ENCODE data around the gene RBMS1.

RBMS1 gene

DNA sequence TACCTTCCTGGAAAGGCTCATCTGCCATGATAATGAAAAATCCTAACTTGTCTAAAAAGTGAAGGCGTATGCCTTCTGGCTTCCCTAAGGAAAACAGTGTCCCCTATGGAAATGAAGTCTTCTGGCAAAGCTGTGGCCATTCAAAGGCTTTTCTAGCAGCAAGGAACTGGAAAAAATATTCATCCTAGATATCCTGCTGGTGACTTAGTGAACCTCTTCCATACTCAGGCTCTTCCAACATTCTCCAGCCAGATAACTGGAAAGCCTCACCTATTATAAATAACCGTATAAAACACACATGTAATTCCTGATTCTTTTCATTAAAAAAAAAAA lies 84.7 kb downstream of the RBMS1 start:
- DNase-seq (ENCODE audit: low read depth in 2 of 2): no peak

DNA sequence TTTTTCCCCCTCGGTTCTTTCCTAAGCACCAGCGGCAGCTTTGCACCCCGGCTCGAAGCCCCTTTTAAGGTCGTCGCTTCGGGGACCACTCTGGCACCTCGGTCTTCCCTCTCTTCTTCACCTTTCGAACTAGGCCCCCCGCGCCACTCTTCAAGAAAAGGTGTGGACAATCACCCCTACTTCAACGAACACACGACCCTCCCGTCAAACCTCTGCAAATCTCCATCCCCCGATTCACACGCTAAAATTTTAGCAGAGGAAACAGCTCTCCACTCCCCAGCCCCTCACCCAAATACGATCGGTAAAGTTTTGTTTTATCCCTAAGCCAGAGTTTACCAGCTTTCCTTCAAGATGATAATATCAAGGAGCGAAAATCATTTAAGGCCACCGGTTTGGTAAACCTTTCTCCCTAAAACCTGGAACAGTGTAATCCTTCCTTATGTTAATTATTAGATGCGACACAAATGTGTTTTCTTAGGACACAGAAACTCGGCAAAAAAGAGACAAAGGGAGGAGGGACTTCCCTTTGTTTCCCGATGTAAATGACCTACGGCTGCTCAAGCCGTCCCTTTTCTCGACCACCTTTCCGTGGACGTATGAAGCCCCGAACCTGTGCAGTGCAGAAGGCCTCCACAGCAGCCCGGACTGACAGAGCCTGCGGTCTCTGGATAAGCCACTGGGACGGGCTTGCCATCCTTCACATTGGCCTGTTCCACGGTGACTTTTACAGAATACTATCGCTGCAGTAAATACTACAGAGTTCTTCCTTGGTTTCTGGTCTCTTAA lies 85.2 kb downstream of the RBMS1 start:
- no peak for DNase-seq (ENCODE audit: low read depth in 2 of 2)

DNA sequence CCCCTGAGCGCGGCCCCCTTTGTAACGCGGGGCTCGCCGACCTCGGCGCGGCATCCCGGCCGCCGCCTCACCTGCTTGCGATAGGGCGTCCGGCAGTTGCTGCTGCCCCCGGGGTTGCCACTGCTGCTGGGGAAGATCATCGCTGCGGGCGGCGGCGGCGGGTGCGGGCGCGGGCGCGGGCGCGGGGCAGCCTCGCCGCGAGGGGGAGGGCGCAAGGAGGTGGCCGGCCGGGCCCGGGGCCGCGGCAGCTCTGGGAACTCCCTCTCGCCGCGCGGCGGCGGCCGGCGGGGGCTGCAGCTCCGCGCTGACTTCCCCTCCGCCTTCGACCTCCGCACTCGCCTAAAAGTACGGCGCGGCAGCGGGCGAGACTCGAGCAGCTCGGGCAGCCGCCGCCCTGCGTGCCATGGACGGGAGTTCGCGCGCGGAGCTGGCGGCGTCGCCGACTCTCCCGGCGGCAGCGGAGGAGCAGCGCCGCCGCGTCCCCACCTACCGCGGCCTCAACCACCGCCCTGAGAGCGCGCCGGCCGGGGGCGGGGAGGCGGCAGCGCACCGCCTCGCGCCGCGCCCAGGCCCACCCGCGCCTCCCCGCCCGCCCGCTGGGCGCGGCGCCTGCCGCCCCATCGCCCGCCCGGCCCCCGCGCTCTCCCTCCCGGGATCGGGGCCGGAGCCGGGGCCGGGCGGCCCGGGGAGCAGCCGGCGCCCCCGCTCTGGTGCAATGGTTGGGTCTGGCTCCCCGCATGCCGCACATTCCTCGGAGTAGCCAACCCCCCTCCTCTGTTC lies 86.0 kb downstream of the RBMS1 start:
- DNase-seq (ENCODE audit: low read depth in 2 of 2): peak; percentile 20 to 32

DNA sequence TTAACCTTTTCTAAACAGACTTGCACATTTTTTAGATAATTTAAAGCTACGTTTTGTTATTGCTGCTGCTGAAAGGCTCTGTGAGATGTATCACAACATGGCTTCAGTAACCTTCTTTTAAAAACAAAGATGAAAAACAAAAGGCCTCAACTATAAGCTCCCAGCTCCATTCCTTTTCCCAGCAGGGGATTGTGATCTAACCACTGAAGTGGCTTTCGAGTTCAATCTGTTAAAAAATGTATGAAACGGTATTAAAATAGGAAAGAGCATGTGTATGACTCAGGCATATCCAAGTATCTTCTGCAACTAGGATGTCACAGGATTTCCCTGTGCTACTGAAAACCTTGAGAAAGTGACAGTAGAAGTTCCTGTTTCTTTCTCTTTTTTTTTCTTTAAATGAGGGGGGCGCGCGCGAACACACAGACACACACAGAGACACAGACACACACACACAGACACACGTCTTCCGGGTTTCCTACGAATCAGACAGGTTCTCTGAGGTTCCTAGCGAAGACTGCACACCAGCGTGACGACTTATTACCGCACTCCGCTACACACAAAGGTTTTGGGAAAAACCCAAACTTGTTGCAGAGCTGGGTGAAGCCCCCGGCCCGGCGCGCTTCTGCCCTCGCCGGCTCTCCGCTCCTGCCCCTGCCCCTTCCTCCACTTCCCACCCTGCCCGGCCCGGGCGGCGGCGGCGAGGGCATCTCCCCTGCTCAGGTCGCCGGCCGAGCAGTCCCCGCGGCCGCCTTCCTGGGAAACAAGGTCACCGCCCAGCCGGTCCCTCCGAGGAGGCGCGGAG lies 86.8 kb downstream of the RBMS1 start:
- peak; percentile 39 to 41 for DNase-seq (ENCODE audit: low read depth in 2 of 2)

DNA sequence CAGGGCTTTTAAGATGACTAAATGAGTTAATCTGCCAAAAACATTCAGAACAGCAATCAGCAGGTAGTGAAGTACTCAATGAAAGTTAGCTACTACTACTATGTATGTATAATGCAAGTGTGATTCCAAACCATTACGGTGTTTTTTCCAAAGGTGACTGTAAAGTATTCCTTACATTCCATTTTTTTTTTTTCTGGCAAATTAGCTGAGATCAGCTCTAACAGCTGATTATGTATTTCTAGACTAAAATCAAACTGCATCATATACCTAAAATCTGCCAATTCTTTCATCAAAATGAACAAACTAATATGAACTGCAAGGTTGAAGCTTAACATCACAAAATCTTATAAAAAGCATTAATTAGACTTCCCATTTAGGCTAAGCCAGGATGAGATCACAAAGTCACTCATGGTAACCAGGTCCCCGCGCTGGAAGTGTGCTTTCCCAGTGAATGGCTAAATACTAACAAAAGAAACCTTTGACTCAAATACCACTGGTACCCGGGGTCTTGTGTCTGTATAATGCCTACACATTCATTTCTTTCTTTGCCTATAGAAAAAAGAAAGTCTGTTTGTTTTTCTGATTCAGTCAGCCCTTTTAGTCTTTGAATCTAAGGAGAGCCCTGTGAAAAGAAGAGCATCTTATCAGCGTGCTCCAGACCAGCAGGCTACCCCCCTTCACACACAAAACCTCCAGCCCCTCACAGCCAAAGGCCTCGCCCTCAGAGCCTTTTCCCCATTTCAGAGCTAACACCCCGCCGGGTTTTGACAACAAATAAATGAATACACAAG lies 88.3 kb downstream of the RBMS1 start:
- DNase-seq (ENCODE audit: low read depth in 2 of 2): no peak

DNA sequence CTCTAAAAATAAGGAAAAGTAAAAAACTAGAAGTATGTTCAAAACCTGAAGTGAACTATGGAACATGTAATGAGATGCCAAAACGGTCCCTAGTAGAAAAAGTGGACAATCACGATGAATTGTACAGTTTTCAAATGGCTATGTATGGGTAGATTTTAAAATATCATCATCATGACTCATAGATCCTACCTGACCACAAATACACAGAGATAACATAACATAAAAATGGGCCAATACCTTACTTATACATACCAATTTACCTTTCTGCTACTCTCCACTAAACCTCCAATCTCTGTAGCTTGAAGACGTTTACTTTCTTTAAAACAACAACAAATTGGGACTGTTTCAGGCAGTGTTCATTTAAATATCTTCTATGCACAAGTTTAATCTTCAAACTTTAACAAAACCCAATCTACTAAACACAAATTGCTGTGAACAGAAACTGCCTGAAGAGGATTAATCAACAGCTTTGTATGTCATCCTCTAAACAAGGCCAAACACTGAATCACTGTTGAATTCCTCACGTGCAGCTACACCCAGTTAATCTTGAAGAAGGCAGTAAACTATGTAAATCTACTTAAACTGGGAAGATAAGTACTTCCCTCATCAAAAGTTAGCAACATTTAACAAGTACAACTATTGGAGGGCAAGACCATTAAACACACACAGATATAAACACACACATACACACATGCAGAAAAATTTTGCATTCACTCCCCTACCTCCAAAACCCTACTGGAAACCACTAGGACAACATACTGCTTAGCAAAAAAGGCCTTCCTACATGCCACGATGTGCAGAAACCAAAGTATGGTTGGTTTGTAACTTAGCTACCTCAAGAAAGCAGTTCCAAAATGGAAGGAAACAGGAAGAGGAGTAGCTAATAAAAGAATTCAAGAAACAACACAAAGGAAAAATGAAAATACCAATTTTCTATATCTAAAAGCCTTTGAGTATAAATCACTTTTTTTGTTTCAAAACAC lies 90.3 kb downstream of the RBMS1 start:
- DNase-seq (ENCODE audit: low read depth in 2 of 2): no peak

DNA sequence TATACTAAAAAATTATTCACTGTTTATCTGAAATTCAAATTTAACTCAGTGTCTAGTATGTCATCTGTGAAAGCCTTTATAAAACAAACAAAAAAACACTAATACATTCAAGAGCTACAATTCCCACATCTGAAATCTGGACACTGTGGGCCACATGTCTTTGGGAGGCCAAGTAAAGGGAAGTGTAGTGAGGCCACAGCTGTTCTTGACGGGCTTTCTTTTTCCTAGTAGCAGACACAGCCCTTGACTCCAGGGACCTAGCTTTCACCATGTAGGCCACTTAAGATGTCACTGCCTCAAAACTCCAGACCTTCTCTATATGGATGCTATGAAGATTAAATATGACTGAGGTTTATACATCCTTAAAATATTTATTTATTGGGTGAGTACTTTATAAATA lies 91.1 kb downstream of the RBMS1 start:
- no peak for DNase-seq (ENCODE audit: low read depth in 2 of 2)

DNA sequence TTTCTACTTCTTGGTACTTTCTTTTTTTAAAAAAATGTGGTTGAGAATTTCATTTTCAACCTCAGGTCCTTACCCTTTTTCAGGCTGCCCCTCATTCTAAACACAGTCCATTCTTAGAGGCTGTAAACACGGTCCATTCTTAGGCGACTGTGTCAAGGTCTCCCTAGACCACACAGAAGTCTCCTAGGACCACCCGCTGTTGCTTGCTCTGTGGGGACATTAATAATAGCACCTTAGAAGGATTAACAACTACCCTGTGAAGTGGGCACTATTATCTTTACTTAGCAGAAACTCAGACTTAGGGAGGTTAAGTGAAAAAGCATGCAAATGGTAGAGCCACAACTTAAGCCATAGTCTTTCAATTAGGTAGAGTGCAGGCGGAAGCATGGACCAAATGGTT lies 91.7 kb downstream of the RBMS1 start:
- DNase-seq (ENCODE audit: low read depth in 2 of 2): no peak

DNA sequence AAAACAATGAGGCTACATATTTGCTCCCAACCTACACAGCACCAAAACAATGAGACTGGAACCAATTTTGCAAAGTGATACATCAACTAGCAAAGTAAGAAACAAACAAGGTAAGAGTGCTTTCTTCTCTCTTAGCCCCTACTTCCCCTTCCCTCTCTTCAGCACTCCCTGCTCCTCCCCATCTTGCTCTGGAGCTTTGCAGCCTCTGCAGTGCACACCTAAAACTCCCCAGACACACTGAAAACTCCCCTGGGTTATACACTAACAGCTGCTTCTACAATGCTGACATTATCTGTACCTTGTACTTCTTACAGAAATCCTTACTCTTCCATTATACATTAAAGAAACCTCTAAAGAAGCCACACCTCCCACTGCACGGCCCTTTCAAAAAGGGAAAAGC lies 93.7 kb downstream of the RBMS1 start:
- DNase-seq (ENCODE audit: low read depth in 2 of 2): no peak

DNA sequence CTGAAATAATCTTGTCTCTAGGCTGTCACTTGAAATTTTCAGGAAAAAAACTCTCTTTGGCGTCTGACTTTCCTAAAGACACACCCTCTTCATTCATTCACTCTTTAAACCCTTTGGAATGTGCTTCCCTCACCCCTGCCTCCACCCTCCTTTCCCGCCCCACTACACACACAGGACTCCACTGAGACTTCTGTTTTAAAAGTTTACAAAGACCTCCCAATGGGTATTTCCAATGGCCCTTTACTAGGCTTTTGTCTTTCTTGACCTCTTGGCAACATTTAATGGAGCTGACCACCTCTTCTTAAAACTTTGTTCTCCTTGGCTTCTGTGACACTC lies 96.1 kb downstream of the RBMS1 start:
- no peak for DNase-seq (ENCODE audit: low read depth in 2 of 2)

DNA sequence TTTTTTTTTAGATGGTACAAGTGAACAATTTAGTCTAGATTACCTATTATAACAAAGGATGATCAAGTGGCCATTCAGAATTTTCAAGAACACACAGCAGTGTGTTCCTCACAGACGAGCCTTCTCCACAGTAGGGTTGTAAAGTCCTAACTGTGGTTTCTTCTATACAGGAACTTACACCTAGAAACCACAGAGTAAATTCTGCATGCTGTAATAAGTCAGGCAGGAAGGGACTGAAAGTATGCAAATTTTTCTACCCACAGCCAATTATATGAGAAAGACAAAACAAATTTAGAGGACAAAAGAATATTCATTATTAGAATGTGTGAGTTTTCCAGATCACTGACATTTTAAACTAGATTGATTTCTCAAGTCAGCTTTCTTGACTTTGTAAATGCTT lies 99.5 kb downstream of the RBMS1 start:
- DNase-seq (ENCODE audit: low read depth in 2 of 2): no peak

DNA sequence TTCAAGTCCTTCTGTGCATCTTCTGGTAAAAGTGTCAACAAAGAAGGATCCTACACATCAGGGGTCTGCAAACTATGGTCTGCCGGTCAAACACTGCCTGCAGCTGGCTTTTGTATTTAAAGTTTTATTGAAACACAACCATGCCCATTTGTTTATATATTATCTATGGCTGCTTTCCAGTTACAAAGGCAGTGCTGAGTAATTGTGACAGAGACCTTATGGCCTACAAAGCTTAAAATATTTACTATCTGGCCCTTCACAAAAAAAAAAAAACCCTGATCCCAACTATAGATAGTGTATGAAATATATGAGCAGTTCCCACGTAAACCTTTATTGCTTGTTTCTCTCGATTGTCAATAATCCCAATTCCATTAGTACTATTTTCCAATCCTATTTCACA lies 101.4 kb downstream of the RBMS1 start:
- no peak for DNase-seq (ENCODE audit: low read depth in 2 of 2)

DNA sequence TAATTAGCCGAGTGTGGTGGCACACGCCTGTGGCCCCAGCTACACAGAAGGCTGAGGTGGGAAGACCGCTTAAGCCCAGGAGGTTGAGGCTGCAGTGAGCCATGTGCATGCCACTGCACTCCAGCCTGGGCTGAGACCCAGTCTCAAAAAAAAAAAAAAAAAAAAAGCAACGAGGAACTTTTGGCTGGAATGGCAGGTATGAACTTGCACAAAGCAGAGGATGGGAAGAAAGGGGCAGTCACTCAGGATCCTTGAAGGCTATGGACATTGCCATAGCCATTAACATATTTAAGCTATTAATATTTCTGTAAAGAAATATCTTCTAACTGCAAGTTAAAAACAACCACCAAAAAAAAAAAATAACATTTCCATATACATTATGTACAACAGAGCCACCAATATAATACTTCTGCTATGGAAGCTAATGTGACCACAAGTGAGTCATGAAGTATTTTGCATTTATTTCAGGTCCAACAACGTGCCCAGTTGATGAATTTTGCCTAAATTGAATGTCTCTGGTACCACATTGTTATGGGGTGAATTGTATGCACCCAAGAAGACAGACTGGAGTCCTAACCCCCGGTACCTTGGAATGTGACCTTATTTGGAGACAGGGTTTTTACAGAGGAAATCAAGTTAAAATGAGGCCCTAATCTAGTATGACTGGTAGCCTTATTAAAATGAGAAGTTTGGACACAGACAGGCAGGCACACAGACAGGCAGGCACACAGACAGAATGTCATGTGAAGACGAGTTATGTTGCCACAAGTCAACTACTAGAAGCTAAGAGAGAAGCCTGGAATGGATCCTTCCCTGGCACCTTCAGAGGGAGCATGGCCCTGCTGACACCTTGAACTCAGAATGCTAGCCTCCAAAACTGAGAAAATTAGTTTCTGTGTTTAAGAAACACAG lies 102.8 kb downstream of the RBMS1 start:
- no peak for DNase-seq (ENCODE audit: low read depth in 2 of 2)

DNA sequence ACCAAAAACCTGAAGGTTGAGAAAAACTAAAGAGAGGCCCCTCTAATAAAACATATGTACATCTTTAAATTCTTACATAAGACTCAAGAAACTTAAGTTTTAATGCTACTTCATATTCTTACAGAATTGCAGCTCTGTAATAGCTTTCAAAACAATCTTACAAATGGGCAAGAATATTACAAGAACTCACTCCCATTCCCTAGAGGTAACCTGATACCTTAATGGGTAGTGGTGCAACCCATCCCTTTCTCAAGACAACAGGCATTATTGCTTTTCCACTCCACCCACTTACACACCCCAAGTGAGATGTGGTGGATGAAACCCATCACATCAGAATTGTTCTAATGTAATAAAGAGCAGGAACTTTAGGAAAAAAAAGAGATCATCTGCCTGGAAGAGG lies 103.7 kb downstream of the RBMS1 start:
- DNase-seq (ENCODE audit: low read depth in 2 of 2): no peak

DNA sequence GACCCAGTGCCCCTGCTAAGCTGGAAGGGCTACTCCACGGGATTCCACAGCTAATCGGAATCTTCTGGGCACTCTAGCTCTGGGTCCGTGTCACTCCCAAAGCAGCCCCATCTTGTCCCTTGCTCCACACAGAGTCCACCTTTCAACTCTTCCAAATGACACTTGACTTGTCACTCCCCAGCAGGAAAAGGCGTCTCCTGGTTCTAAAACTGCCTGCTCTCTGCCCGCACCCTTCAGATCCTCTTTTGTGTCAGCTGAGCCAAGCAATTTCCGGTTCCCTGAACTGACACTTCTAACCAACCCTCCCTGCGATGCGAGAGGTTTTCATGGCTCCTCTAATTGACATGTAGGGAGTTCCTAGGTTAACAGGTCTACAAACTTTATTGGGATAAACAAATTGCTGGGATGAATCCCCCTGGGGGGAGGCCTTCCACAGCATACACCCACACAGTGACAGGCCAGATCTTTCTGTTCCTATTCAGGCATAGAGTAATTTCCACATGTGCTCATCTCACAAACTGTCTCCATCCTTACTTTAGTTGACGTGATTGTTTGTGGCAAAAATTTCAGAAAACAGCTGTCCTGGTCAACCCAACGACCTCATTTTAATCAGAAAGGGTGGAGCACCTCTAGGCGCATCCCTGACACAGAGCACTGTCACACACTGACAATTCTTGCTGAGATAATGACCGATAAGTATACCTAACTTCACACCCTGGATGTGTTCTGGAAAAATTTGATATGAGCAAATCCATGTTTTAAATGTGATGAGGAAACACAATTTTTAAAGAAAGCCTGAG lies 104.9 kb downstream of the RBMS1 start:
- no peak for DNase-seq (ENCODE audit: low read depth in 2 of 2)

DNA sequence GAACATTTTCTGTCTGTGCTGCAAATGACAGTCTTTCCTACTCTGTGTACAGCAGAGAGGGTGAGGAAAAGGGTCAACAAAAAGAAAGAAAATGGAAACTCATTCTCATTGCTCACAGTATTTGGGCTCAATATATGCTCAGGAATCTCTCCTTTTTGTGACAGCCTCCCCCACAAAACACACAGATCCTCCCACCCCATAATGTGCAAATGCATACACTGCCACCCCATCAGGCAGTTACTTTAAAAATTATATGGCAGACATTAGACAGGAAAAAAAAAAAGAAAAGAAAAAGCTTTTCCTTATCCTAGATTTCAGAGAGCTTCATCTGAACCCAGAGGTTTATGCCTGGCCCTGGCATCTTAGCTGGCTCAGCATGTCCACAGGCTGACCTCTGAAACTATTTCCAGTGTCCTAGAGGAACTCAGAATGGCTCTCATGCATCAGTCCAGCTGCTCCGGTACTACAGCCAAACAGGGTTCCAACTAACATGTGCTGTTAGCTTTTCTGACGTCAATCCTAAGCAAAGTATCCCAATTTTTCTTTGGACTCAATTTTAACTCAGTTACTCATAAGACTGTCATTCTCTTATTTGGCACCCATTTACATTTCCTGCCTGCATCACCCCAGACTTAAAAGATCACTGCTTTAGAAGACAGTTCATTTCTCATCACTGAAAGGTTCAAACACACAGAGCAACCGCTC lies 105.9 kb downstream of the RBMS1 start:
- DNase-seq (ENCODE audit: low read depth in 2 of 2): no peak

DNA sequence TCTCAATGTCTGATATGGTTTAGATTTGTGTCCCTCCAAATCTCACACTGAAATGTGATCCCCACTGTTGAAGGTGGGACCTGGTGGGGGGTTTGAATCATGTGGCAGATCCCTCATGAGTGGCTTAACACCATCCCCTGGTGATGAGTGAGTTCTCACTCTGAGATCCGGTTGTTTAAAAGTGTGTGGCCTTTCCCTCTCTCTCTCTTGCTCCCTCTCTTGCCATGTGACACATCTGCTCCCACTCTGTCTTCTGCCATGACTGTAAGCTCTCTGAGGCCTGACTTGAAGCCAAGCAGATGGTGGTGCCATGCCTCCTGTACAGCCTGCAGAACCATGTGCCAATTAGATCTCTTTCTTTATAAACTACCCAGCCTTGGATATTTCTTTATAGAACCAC lies 108.8 kb downstream of the RBMS1 start:
- no peak for DNase-seq (ENCODE audit: low read depth in 2 of 2)

DNA sequence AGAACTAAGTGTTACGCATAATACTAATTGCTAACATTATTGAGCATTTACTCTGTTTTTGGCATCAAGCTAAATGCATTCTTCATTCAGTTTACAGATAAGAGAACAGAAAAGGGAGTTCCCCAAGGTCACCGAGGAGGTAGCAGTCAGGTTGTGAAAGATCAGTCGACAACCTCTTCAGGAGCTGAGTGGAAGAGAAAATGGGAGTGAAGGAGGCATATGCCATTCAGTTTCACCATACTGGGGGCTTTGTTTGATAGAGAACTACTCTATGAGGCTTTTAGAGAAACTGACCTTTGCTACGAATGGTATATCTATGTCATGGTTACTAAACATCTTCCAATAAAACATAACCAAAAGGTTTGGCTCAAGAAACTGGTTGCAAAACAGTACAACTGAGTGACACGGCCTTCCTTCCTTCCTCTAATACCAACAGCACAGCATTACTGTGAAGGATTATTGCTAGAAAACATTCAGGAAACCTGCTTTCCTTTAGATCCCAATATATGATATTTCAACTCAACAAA lies 112.1 kb downstream of the RBMS1 start:
- DNase-seq (ENCODE audit: low read depth in 2 of 2): no peak
